ENCODE results near the gene STEAP1B.

Gene STEAP1B

GRCh38 chr7:22397981-22398380 lies 102.0 kb downstream of the STEAP1B start:
- no peak for DNase-seq

GRCh38 chr7:22395222-22395621 lies 104.8 kb downstream of the STEAP1B start:
- DNase-seq = no peak

GRCh38 chr7:22394739-22395138 lies 105.2 kb downstream of the STEAP1B start:
- peak; percentile 32 for DNase-seq

GRCh38 chr7:22393913-22394729 lies 105.9 kb downstream of the STEAP1B start:
- no peak for DNase-seq

GRCh38 chr7:22390516-22390915 lies 109.5 kb downstream of the STEAP1B start:
- DNase-seq = no peak

GRCh38 chr7:22389892-22390291 lies 110.1 kb downstream of the STEAP1B start:
- no peak for DNase-seq

- DNase-seq = no peak
Observed at GRCh38 chr7:22387583-22387982, 112.4 kb downstream of the STEAP1B start.

- DNase-seq = no peak
Observed at GRCh38 chr7:22386865-22387264, 113.1 kb downstream of the STEAP1B start.

- DNase-seq = no peak
Observed at GRCh38 chr7:22386206-22386858, 113.7 kb downstream of the STEAP1B start.

GRCh38 chr7:22385326-22385725 lies 114.7 kb downstream of the STEAP1B start:
- DNase-seq = no peak

GRCh38 chr7:22380333-22380732 lies 119.7 kb downstream of the STEAP1B start:
- no peak for DNase-seq

- DNase-seq = no peak
Observed at GRCh38 chr7:22378199-22378980, 121.6 kb downstream of the STEAP1B start.

- DNase-seq = no peak
Observed at GRCh38 chr7:22377703-22378102, 122.3 kb downstream of the STEAP1B start.

GRCh38 chr7:22375359-22376048 lies 124.5 kb downstream of the STEAP1B start:
- DNase-seq = no peak

GRCh38 chr7:22373911-22374310 lies 126.1 kb downstream of the STEAP1B start:
- no peak for DNase-seq

GRCh38 chr7:22373388-22373787 lies 126.6 kb downstream of the STEAP1B start:
- DNase-seq = no peak

- no peak for DNase-seq
Observed at GRCh38 chr7:22372863-22373262, 127.1 kb downstream of the STEAP1B start.

- no peak for DNase-seq
Observed at GRCh38 chr7:22371878-22372277, 128.1 kb downstream of the STEAP1B start.
